ENCODE results near the gene DNAH1. TPM values are rescaled to one million over a fixed set of nuclear protein-coding genes. Genes with fewer than 3 reads are reported as not detected.

DNAH1 gene
- total RNA-seq, 1 experiment from 2014 or later = 2.4 TPM

DNA sequence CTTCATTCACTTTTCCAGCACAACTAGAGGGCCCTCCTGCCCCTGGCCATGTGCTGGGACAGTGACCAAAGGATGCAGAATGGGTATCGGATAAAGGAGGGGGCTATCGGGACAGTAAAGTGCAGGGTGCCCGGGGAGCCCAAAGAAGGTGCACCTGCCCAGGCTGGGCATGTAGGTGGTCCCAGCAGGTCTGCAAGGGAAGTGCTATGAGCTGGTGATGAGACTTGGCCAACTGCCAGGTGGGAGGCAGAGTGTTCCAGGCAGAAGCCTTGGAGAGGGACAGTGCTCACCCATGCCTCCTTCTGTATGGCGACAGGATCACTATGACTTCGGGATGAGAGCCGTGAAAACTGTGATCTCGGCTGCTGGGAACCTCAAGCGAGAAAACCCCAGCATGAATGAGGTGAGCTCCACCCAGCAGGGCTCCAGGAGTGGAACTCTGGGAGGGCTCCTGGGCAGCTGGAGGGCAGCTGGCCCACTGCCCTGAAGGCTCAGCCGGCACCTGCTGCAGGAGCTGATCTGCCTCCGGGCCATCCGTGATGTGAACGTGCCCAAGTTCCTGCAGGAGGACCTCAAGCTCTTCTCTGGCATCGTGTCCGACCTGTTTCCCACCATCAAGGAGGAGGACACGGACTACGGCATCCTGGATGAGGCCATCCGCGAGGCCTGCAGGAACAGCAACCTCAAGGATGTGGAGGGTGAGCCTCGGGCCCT is 48.4 kb downstream of the DNAH1 start:
- TF ChIP-seq REST (IDR thresholded peaks at IDR 0.05; ENCODE audit: insufficient read depth in 1 of 2, low read depth in 2 of 2, low read length in 1 of 2) (no peak), POLR2AphosphoS5 (IDR thresholded peaks at IDR 0.05; ENCODE audit: low read depth, low read length) (no peak), TCF7L2 (IDR thresholded peaks at IDR 0.05; ENCODE audit: low read depth, low read length) (no peak), SIN3A (IDR thresholded peaks at IDR 0.05; ENCODE audit: borderline replicate concordance, insufficient read depth, low read depth, low read length) (no peak)
- TF ChIP-seq, protein P1, sequence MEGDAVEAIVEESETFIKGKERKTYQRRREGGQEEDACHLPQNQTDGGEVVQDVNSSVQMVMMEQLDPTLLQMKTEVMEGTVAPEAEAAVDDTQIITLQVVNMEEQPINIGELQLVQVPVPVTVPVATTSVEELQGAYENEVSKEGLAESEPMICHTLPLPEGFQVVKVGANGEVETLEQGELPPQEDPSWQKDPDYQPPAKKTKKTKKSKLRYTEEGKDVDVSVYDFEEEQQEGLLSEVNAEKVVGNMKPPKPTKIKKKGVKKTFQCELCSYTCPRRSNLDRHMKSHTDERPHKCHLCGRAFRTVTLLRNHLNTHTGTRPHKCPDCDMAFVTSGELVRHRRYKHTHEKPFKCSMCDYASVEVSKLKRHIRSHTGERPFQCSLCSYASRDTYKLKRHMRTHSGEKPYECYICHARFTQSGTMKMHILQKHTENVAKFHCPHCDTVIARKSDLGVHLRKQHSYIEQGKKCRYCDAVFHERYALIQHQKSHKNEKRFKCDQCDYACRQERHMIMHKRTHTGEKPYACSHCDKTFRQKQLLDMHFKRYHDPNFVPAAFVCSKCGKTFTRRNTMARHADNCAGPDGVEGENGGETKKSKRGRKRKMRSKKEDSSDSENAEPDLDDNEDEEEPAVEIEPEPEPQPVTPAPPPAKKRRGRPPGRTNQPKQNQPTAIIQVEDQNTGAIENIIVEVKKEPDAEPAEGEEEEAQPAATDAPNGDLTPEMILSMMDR (IDR thresholded peaks at IDR 0.05) = no peak
- POLR2A ChIA-PET = no interaction called here
- CTCF ChIA-PET = interaction anchor here (0.9 kb wide), 1 partner anchor 24 kb away, joined by 3 read pairs; no protein-coding TSS in a partner anchor

GRCh38 chr3:52366527-52366926 is 50.4 kb downstream of the DNAH1 start:
- no TSS peak for BruUV-seq (replicated peaks)
- H3K9me3 ChIP-seq (ENCODE audit: control insufficient read depth, insufficient read depth, low read depth, low read length) = no peaks in the 10 kb centered on the region
- no peak overlapping the region for H3K4me3 ChIP-seq (ENCODE audit: low read depth in 2 of 2, low read length in 2 of 2)
- H3K36me3 ChIP-seq (ENCODE audit: control insufficient read depth, insufficient read depth, low read length) = no peaks in the 10 kb centered on the region
- no peaks in the 10 kb centered on the region for H3K4me1 ChIP-seq (ENCODE audit: control insufficient read depth, insufficient read depth, low read length)
- in situ Hi-C loops (cut with HindIII; ENCODE audit: low pct_unique_long_range_greater_than_20kb, low sequenced_read_pairs) (no loop called here), intact Hi-C loops (cut with micrococcal nuclease; ENCODE audit: unreplicated experiment) (no loop called here)
- DNase-seq (ENCODE audit: low read depth, low spot score) = no peak
- POLR2A ChIA-PET = no interaction called here
- TF ChIP-seq SIN3A (IDR thresholded peaks at IDR 0.05; ENCODE audit: borderline replicate concordance, insufficient read depth, low read depth, low read length) = no peak
- TF ChIP-seq REST (IDR thresholded peaks at IDR 0.05; ENCODE audit: insufficient read depth in 1 of 2, low read depth in 2 of 2, low read length in 1 of 2) = no peak
- no peaks in the 10 kb centered on the region for H3K27me3 ChIP-seq (ENCODE audit: control insufficient read depth, insufficient read depth, low read length)
- no peak overlapping the region for H3K27ac ChIP-seq (ENCODE audit: low read length)
- CTCF ChIA-PET = no interaction called here
- ATAC-seq = no peak

More for the DNA sequence above, 48.4 kb downstream of the DNAH1 start:
- intact Hi-C loops (cut with micrococcal nuclease; ENCODE audit: unreplicated experiment) (no loop called here), in situ Hi-C loops (cut with HindIII; ENCODE audit: low pct_unique_long_range_greater_than_20kb, low sequenced_read_pairs) (no loop called here)
- no peaks in the 10 kb centered on the region for H3K36me3 ChIP-seq (ENCODE audit: control insufficient read depth, insufficient read depth, low read length)
- H3K4me1 ChIP-seq (ENCODE audit: control insufficient read depth, insufficient read depth, low read length) = no peaks in the 10 kb centered on the region
- no peak for DNase-seq (ENCODE audit: low read depth, low spot score)
- H3K27me3 ChIP-seq (ENCODE audit: control insufficient read depth, insufficient read depth, low read length) = no peaks in the 10 kb centered on the region
- no peak overlapping the region for H3K4me3 ChIP-seq (ENCODE audit: low read depth in 2 of 2, low read length in 2 of 2)
- no peak for ATAC-seq
- no TSS peak for BruUV-seq (replicated peaks)
- H3K27ac ChIP-seq (ENCODE audit: low read length) = no peak overlapping the region
- H3K9me3 ChIP-seq (ENCODE audit: control insufficient read depth, insufficient read depth, low read depth, low read length) = no peaks in the 10 kb centered on the region

Data from Panc1 (cell line).